GM12864 (cell line): ENCODE measurements around the gene MED4.

Source experiments
- DNase-seq: peaks from one replicate; pipeline ENCODE4 v3.0.0-alpha.2; 2011; ENCODE audit warnings: low read depth
- H3K4me3 ChIP-seq: 2 replicates; pipeline ENCODE4 v1.5.1; 2011; ENCODE audit warnings: mild to moderate bottlenecking, low read depth, low read length, control low read depth
- TF ChIP-seq, protein P1 (sequence below): IDR thresholded peaks from 2 replicates; pipeline ENCODE4 v1.5.1; 2011; ENCODE audit warnings: low read depth, mild to moderate bottlenecking, moderate library complexity, low read length, control low read depth, inconsistent platforms; ENCODE audit errors: missing control alignments

MED4 gene

GRCh38 chr13:48096670-48097069 lies 1.8 kb upstream of the MED4 start:
- DNase-seq, result no peak
- H3K4me3 ChIP-seq, result no peak overlapping the region
- TF ChIP-seq, protein P1, sequence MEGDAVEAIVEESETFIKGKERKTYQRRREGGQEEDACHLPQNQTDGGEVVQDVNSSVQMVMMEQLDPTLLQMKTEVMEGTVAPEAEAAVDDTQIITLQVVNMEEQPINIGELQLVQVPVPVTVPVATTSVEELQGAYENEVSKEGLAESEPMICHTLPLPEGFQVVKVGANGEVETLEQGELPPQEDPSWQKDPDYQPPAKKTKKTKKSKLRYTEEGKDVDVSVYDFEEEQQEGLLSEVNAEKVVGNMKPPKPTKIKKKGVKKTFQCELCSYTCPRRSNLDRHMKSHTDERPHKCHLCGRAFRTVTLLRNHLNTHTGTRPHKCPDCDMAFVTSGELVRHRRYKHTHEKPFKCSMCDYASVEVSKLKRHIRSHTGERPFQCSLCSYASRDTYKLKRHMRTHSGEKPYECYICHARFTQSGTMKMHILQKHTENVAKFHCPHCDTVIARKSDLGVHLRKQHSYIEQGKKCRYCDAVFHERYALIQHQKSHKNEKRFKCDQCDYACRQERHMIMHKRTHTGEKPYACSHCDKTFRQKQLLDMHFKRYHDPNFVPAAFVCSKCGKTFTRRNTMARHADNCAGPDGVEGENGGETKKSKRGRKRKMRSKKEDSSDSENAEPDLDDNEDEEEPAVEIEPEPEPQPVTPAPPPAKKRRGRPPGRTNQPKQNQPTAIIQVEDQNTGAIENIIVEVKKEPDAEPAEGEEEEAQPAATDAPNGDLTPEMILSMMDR, result no peak

GRCh38 chr13:48094404-48094780 lies 512 bp downstream of the MED4 start:
- DNase-seq, result no peak
- TF ChIP-seq, protein P1, result no peak
- H3K4me3 ChIP-seq, result peak overlapping the region; percentile 76

DNA sequence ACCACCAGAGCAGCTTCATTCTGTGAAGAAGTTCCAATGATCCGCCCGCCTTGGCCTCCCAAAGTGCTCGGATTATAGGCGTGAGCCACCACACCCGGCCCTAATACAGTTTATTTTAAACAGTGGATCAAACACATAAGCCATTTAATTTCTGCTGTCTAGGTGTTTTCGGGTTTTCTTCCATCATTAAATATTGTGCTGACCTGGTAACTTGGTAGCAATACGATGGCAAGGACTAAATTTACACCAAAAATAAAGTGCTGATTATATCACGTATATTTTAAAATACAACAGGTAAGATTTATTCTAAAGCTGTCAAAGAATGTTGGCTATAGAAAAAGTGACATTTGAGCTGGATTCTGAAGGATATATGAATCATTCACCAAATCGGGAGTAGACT lies 1.3 kb downstream of the MED4 start:
- peak overlapping the region; percentile 76; the same call in 1 of the 2 replicates for H3K4me3 ChIP-seq
- DNase-seq, result no peak
- TF ChIP-seq, protein P1, result no peak

- DNase-seq, result no peak
- TF ChIP-seq, protein P1, result no peak
- H3K4me3 ChIP-seq, result no peak overlapping the region
Measured at GRCh38 chr13:48086272-48086671, 8.6 kb downstream of the MED4 start.

GRCh38 chr13:48081739-48082138 lies 13.2 kb downstream of the MED4 start:
- TF ChIP-seq, protein P1, result no peak
- no peak for DNase-seq

GRCh38 chr13:48078251-48078656 lies 16.6 kb downstream of the MED4 start:
- no peak overlapping the region for H3K4me3 ChIP-seq
- TF ChIP-seq, protein P1, result peak; percentile 52
- DNase-seq, result peak; percentile 48

More at GRCh38 chr13:48081739-48082138, 13.2 kb downstream of the MED4 start:
- H3K4me3 ChIP-seq, result no peak overlapping the region

GRCh38 chr13:48074006-48074405 lies 20.9 kb downstream of the MED4 start:
- TF ChIP-seq, protein P1, result no peak
- H3K4me3 ChIP-seq, result no peak overlapping the region
- no peak for DNase-seq
